ENCODE measurements around the gene SEPTIN5. TPM values are rescaled to one million over a fixed set of nuclear protein-coding genes. Genes with fewer than 3 reads are reported as not detected.

SEPTIN5 gene
- total RNA-seq, 1 experiment from 2014 or later = not detected

DNA sequence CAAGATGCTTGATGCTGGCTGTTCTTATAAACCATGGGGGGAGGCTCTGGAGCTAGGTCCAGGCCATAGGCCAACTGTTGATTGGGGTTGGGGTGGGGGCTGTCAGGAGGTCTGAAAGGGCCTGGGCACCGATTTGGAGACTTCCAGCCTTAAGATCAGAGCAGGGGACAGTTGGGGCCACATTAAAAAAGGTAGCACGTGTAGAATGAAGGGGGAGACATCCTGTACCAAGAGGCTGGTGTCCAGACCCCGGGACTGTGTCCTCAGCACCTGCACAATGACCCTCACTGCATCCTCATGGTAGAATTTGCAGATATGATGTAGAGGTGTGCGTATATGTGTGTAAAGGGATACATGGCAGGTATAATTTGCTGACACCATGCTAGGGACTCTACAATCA lies 33.8 kb downstream of the SEPTIN5 start:
- H3K36me3 ChIP-seq (ENCODE audit: insufficient read depth, low read length) = no peaks in the 10 kb centered on the region
- no peak overlapping the region for H3K27ac ChIP-seq (ENCODE audit: low read length)
- no peak overlapping the region for H3K9ac ChIP-seq (ENCODE audit: low read length)
- H3K27me3 ChIP-seq (ENCODE audit: low read length) = no peaks in the 10 kb centered on the region
- H3K9me2 ChIP-seq (replicated peaks; ENCODE audit: insufficient read depth, low read length) = no peaks in the 10 kb centered on the region
- no peak for DNase-seq
- H3K4me1 ChIP-seq (ENCODE audit: low read length) = no peaks in the 10 kb centered on the region
- no peaks in the 10 kb centered on the region for H3K9me3 ChIP-seq (ENCODE audit: low read length)
- no peaks in the 10 kb centered on the region for H4K20me1 ChIP-seq (ENCODE audit: insufficient read depth, low read depth, low read length)
- no peak overlapping the region for H3K4me3 ChIP-seq (ENCODE audit: low read length)
- H3K79me2 ChIP-seq (ENCODE audit: low read length) = no peaks in the 10 kb centered on the region
- H2AFZ ChIP-seq (ENCODE audit: low read length) = no peak overlapping the region
- no peak overlapping the region for H3K4me2 ChIP-seq (ENCODE audit: low read depth, low read length, poor library complexity, severe bottlenecking)

DNA sequence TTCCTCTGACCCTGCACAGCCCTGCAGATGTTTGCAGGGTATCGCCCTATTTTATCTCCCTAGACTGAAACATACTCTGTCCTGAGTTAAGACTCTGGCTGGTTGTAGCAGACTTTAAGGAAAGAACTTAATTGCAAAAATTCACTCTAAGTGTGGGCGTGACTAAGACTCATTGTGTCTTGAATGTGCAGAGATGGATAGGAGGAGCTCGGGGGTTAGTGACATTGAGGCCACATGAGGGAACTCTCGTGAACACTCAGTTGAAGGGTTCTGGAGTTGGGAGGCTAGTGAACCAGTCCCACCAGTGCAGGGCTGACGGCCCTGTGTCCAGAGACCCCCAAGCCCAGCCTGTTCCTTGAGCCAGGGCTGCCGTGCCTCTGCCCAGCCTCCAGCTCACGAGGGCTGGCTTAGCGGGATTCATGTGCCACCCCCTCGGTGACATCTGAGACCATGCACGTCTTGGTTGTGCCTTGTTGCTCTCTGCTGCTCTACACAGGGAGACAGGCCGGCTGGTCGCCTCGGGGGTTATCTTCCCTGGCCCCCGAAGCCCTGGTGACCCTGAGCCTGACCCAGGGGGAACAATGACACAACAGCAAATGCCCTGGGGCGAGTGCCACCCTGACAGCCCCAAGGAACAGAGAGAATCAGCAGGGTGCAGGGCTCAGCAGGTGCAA lies 34.8 kb downstream of the SEPTIN5 start:
- no peaks in the 10 kb centered on the region for H3K4me1 ChIP-seq (ENCODE audit: low read length)
- H3K4me3 ChIP-seq (ENCODE audit: low read length) = no peak overlapping the region
- no peak overlapping the region for H3K9ac ChIP-seq (ENCODE audit: low read length)
- no peak overlapping the region for H2AFZ ChIP-seq (ENCODE audit: low read length)
- H3K79me2 ChIP-seq (ENCODE audit: low read length) = no peaks in the 10 kb centered on the region
- no peak overlapping the region for H3K27ac ChIP-seq (ENCODE audit: low read length)
- no peaks in the 10 kb centered on the region for H3K9me3 ChIP-seq (ENCODE audit: low read length)
- H3K27me3 ChIP-seq (ENCODE audit: low read length) = no peaks in the 10 kb centered on the region
- no peaks in the 10 kb centered on the region for H3K9me2 ChIP-seq (replicated peaks; ENCODE audit: insufficient read depth, low read length)
- DNase-seq = no peak
- H3K4me2 ChIP-seq (ENCODE audit: low read depth, low read length, poor library complexity, severe bottlenecking) = no peak overlapping the region
- no peaks in the 10 kb centered on the region for H4K20me1 ChIP-seq (ENCODE audit: insufficient read depth, low read depth, low read length)
- H3K36me3 ChIP-seq (ENCODE audit: insufficient read depth, low read length) = no peaks in the 10 kb centered on the region

DNA sequence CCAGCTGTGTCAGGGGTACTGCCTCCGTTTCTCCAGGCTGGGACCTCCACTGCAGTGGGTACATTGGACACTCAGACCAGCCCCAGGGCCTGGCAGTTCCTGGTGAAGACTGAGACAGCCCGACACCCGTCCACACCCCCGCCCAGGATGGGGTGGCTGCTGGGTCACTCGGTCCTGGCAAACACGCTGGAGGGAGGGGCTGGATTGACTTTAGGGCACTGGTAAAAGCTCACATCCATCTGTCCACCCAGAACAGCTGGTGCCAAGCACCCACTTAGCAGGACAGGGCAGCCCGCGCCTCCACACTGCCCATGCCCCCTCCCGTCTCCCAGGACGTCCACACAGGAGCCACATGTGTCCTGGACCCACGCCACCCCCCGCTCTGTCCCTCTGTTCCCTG lies 35.6 kb downstream of the SEPTIN5 start:
- no peak for DNase-seq
- no peak overlapping the region for H2AFZ ChIP-seq (ENCODE audit: low read length)
- no peaks in the 10 kb centered on the region for H3K9me3 ChIP-seq (ENCODE audit: low read length)
- H3K9ac ChIP-seq (ENCODE audit: low read length) = no peak overlapping the region
- H3K9me2 ChIP-seq (replicated peaks; ENCODE audit: insufficient read depth, low read length) = no peaks in the 10 kb centered on the region
- no peaks in the 10 kb centered on the region for H4K20me1 ChIP-seq (ENCODE audit: insufficient read depth, low read depth, low read length)
- no peak overlapping the region for H3K4me3 ChIP-seq (ENCODE audit: low read length)
- no peak overlapping the region for H3K4me2 ChIP-seq (ENCODE audit: low read depth, low read length, poor library complexity, severe bottlenecking)
- H3K27ac ChIP-seq (ENCODE audit: low read length) = no peak overlapping the region
- no peaks in the 10 kb centered on the region for H3K27me3 ChIP-seq (ENCODE audit: low read length)
- no peaks in the 10 kb centered on the region for H3K4me1 ChIP-seq (ENCODE audit: low read length)
- H3K79me2 ChIP-seq (ENCODE audit: low read length) = no peaks in the 10 kb centered on the region
- no peaks in the 10 kb centered on the region for H3K36me3 ChIP-seq (ENCODE audit: insufficient read depth, low read length)

DNA sequence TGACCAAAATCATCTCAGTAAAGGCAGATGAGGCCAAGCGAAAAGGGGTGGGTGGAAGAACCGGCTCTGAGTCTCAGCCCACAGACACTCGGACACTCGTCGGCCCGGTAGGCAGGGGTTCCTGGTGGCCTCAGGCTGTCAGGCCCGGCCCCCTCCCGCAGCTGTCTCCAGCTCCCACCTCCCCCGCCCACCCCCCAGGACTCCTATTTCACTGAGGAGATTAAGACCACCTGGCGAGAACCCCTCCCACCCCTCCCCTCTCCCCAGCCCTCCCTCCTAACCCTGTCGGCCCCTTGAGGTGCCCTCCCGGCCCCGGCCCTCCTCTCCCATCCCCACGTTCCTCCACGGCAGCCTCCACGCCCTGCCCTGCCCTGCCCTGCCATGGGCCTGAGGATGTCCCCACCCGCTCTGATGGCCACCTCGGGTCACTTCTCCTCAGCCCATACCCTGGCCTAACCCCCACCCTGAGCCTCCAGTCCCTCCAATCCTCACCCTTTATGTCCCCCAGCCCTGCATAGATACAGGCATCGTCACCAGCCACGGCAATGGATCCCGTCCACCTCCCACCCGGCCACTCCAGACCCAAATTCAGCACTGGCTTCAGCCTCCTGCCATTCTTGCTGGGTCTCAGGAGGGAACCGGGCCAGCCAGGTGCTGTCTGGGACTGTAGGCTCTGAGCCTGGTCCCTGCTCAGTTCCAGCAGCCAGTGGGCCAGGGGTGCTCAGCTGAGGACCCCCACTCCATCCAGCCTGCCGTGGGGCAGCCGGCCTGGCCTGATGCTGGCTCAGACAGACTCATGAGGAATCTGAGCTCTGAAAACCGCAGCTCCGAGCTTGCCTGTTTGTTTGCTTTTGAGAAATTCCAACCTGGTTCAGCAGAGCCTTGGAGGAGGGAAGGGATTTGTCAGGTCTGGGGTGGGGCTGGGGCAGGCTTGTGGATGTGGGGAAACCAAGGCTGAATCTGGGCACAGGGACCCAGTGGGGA lies 36.5 kb downstream of the SEPTIN5 start:
- H3K9ac ChIP-seq (ENCODE audit: low read length) = no peak overlapping the region
- no peaks in the 10 kb centered on the region for H3K27me3 ChIP-seq (ENCODE audit: low read length)
- DNase-seq = no peak
- no peaks in the 10 kb centered on the region for H3K4me1 ChIP-seq (ENCODE audit: low read length)
- H3K27ac ChIP-seq (ENCODE audit: low read length) = no peak overlapping the region
- no peak overlapping the region for H3K4me2 ChIP-seq (ENCODE audit: low read depth, low read length, poor library complexity, severe bottlenecking)
- no peaks in the 10 kb centered on the region for H3K9me2 ChIP-seq (replicated peaks; ENCODE audit: insufficient read depth, low read length)
- no peaks in the 10 kb centered on the region for H3K9me3 ChIP-seq (ENCODE audit: low read length)
- H3K36me3 ChIP-seq (ENCODE audit: insufficient read depth, low read length) = no peaks in the 10 kb centered on the region
- no peaks in the 10 kb centered on the region for H3K79me2 ChIP-seq (ENCODE audit: low read length)
- H2AFZ ChIP-seq (ENCODE audit: low read length) = no peak overlapping the region
- H3K4me3 ChIP-seq (ENCODE audit: low read length) = no peak overlapping the region
- H4K20me1 ChIP-seq (ENCODE audit: insufficient read depth, low read depth, low read length) = no peaks in the 10 kb centered on the region

DNA sequence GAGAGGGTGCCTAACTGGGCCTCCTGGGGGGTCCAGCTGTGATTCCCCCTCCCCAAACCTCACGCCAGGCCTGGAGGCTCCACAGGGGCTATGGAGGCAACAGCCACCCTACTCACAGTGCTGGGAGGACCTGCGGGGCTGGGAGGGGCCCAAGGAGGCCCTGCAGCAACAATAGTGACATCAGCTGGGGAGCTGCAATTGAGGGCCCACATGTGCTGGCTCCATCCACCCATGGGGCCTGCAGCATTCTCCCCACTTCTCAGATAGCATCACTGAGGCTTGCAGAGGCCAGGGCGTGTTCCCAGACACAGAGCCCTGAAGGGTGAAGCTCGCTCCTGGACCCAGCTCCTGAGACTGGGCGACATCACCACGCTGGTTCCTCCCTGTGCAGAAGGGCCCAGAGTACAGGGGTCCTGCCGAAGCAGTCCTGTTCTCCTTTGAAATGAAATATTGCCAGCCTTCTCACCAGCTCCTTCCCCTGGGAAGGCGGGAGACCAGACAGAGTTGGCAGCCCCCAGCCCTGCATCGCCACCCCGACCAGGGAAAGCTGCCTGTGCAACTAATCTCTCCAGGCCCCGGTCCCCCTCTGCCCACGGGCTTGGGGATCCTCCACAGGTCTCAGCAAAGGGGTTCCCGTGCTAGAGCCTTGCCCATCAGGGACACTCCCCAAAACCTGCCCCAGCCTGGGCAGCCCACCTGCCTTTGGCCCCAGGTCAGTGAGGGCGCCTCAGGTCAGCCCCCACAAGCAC lies 37.4 kb downstream of the SEPTIN5 start:
- Histone ChIP-seq H4K20me1 (ENCODE audit: insufficient read depth, low read depth, low read length) (no peaks in the 10 kb centered on the region), H3K9ac (ENCODE audit: low read length) (no peak overlapping the region), H3K79me2 (ENCODE audit: low read length) (no peaks in the 10 kb centered on the region), H3K4me3 (ENCODE audit: low read length) (no peak overlapping the region), H3K27me3 (ENCODE audit: low read length) (no peaks in the 10 kb centered on the region), H3K27ac (ENCODE audit: low read length) (no peak overlapping the region), H3K36me3 (ENCODE audit: insufficient read depth, low read length) (no peaks in the 10 kb centered on the region), H3K4me2 (ENCODE audit: low read depth, low read length, poor library complexity, severe bottlenecking) (no peak overlapping the region), H3K9me2 (replicated peaks; ENCODE audit: insufficient read depth, low read length) (no peaks in the 10 kb centered on the region), H3K4me1 (ENCODE audit: low read length) (peaks cover 4% of the 10 kb centered on the region), H3K9me3 (ENCODE audit: low read length) (no peaks in the 10 kb centered on the region), H2AFZ (ENCODE audit: low read length) (no peak overlapping the region)
- no peak for DNase-seq

GRCh38 chr22:19753090-19753842 lies 39.0 kb downstream of the SEPTIN5 start:
- H3K27me3 ChIP-seq (ENCODE audit: low read length) = no peaks in the 10 kb centered on the region
- no peak overlapping the region for H3K9ac ChIP-seq (ENCODE audit: low read length)
- no peaks in the 10 kb centered on the region for H3K9me3 ChIP-seq (ENCODE audit: low read length)
- no peaks in the 10 kb centered on the region for H3K36me3 ChIP-seq (ENCODE audit: insufficient read depth, low read length)
- no peaks in the 10 kb centered on the region; the same call in 1 of the 2 replicates for H4K20me1 ChIP-seq (ENCODE audit: insufficient read depth, low read depth, low read length)
- peaks cover 13% of the 10 kb centered on the region for H3K4me1 ChIP-seq (ENCODE audit: low read length)
- H3K79me2 ChIP-seq (ENCODE audit: low read length) = no peaks in the 10 kb centered on the region
- H3K4me3 ChIP-seq (ENCODE audit: low read length) = no peak overlapping the region
- H3K4me2 ChIP-seq (ENCODE audit: low read depth, low read length, poor library complexity, severe bottlenecking) = no peak overlapping the region
- H3K27ac ChIP-seq (ENCODE audit: low read length) = no peak overlapping the region
- no peaks in the 10 kb centered on the region for H3K9me2 ChIP-seq (replicated peaks; ENCODE audit: insufficient read depth, low read length)
- no peak for DNase-seq
- no peak overlapping the region for H2AFZ ChIP-seq (ENCODE audit: low read length)

GRCh38 chr22:19753996-19754700 lies 39.8 kb downstream of the SEPTIN5 start:
- no peaks in the 10 kb centered on the region for H3K9me3 ChIP-seq (ENCODE audit: low read length)
- no peak overlapping the region for H3K4me3 ChIP-seq (ENCODE audit: low read length)
- DNase-seq = no peak
- H4K20me1 ChIP-seq (ENCODE audit: insufficient read depth, low read depth, low read length) = no peaks in the 10 kb centered on the region; the same call in 1 of the 2 replicates
- no peaks in the 10 kb centered on the region for H3K36me3 ChIP-seq (ENCODE audit: insufficient read depth, low read length)
- no peaks in the 10 kb centered on the region for H3K27me3 ChIP-seq (ENCODE audit: low read length)
- no peaks in the 10 kb centered on the region for H3K79me2 ChIP-seq (ENCODE audit: low read length)
- no peak overlapping the region for H2AFZ ChIP-seq (ENCODE audit: low read length)
- no peak overlapping the region for H3K27ac ChIP-seq (ENCODE audit: low read length)
- H3K4me1 ChIP-seq (ENCODE audit: low read length) = peaks cover 13% of the 10 kb centered on the region
- no peaks in the 10 kb centered on the region for H3K9me2 ChIP-seq (replicated peaks; ENCODE audit: insufficient read depth, low read length)
- H3K4me2 ChIP-seq (ENCODE audit: low read depth, low read length, poor library complexity, severe bottlenecking) = no peak overlapping the region
- no peak overlapping the region for H3K9ac ChIP-seq (ENCODE audit: low read length)

All from Karpas-422 (cell line).